ENCODE measurements around the gene OR13J1.

- TF ChIP-seq CTCF (IDR thresholded peaks at IDR 0.05) (no peak), POLR2A (IDR thresholded peaks at IDR 0.05) (no peak)
Measured at GRCh38 chr9:35917261-35917660, 47.1 kb upstream of the OR13J1 start.
